BLaER1 (cell line): ENCODE results near the gene CEACAM8.
"Not testable (repeated sequence)": the region's sequence is repeated elsewhere in the genome, so short reads cannot be mapped to it uniquely, and the experiment has no call there.

Experiments used
- H3K27ac ChIP-seq: shearing (Covaris generic); formaldehyde crosslinking; 2 replicates; pipeline ENCODE4 v1.8.1; 2022
- H3K27me3 ChIP-seq: shearing (Covaris generic); formaldehyde crosslinking; 2 replicates; pipeline ENCODE4 v1.8.1; 2022
- H3K36me3 ChIP-seq: shearing (Covaris generic); formaldehyde crosslinking; 2 replicates; pipeline ENCODE4 v1.8.1; 2022
- H3K4me1 ChIP-seq: shearing (Covaris generic); formaldehyde crosslinking; 2 replicates; pipeline ENCODE4 v1.8.1; 2022
- H3K4me2 ChIP-seq: shearing (Covaris generic); formaldehyde crosslinking; 2 replicates; pipeline ENCODE4 v1.8.1; 2022
- H3K4me3 ChIP-seq: shearing (Covaris generic); formaldehyde crosslinking; 2 replicates; pipeline ENCODE4 v1.8.1; 2022
- H3K9ac ChIP-seq: shearing (Covaris generic); formaldehyde crosslinking; 2 replicates; pipeline ENCODE4 v1.8.1; 2022
- H3K9me3 ChIP-seq: shearing (Covaris generic); formaldehyde crosslinking; 2 replicates; pipeline ENCODE4 v1.8.1; 2022
- H4K20me1 ChIP-seq: shearing (Covaris generic); formaldehyde crosslinking; 2 replicates; pipeline ENCODE4 v1.8.1; 2022
- Cebpa-rat ChIP-seq: shearing (Covaris generic); IDR thresholded peaks from 2 replicates; pipeline ENCODE4 v1.8.1; 2022

Gene CEACAM8

GRCh38 chr19:42555801-42556200, 38.9 kb downstream of the CEACAM8 start:
- peaks cover 40% of the 10 kb centered on the region for H3K4me1 ChIP-seq
- H3K27ac ChIP-seq = no peak overlapping the region
- H3K9ac ChIP-seq = no peak overlapping the region

GRCh38 chr19:42555317-42555716, 39.4 kb downstream of the CEACAM8 start:
- no peak for TF ChIP-seq Cebpa-rat

More at GRCh38 chr19:42555801-42556200, 38.9 kb downstream of the CEACAM8 start:
- no peak for TF ChIP-seq Cebpa-rat
- H3K4me2 ChIP-seq = peak overlapping the region; percentile 75
- H4K20me1 ChIP-seq = peaks cover 77% of the 10 kb centered on the region
- peaks cover 88% of the 10 kb centered on the region for H3K27me3 ChIP-seq
- H3K9me3 ChIP-seq = peaks cover 14% of the 10 kb centered on the region
- no peak overlapping the region for H3K4me3 ChIP-seq
- no peaks in the 10 kb centered on the region for H3K36me3 ChIP-seq

GRCh38 chr19:42554046-42554575, 40.6 kb downstream of the CEACAM8 start:
- TF ChIP-seq Cebpa-rat = no peak
- H3K9ac ChIP-seq = no peak overlapping the region
- peaks cover 40% of the 10 kb centered on the region for H3K4me1 ChIP-seq
- peaks cover 93% of the 10 kb centered on the region for H3K27me3 ChIP-seq
- H3K36me3 ChIP-seq = no peaks in the 10 kb centered on the region
- H4K20me1 ChIP-seq = peaks cover 67% of the 10 kb centered on the region
- peak overlapping the region; percentile 63 for H3K4me2 ChIP-seq
- no peak overlapping the region for H3K27ac ChIP-seq
- no peak overlapping the region for H3K4me3 ChIP-seq
- H3K9me3 ChIP-seq = peaks cover 31% of the 10 kb centered on the region

More at GRCh38 chr19:42555317-42555716, 39.4 kb downstream of the CEACAM8 start:
- Histone ChIP-seq H4K20me1 (peaks cover 74% of the 10 kb centered on the region), H3K36me3 (no peaks in the 10 kb centered on the region), H3K4me2 (peak overlapping the region; percentile 75), H3K27me3 (peaks cover 90% of the 10 kb centered on the region), H3K9ac (no peak overlapping the region), H3K9me3 (peaks cover 18% of the 10 kb centered on the region), H3K4me1 (peaks cover 40% of the 10 kb centered on the region), H3K27ac (no peak overlapping the region), H3K4me3 (no peak overlapping the region)

GRCh38 chr19:42553292-42554045, 41.3 kb downstream of the CEACAM8 start:
- Histone ChIP-seq H3K9ac (no peak overlapping the region), H3K36me3 (no peaks in the 10 kb centered on the region), H3K9me3 (peaks cover 36% of the 10 kb centered on the region), H3K27ac (no peak overlapping the region), H3K27me3 (peaks cover 92% of the 10 kb centered on the region), H4K20me1 (peaks cover 67% of the 10 kb centered on the region), H3K4me1 (peaks cover 40% of the 10 kb centered on the region), H3K4me3 (no peak overlapping the region), H3K4me2 (peak overlapping the region; percentile 63)
- TF ChIP-seq Cebpa-rat = no peak

- H4K20me1 ChIP-seq = peaks cover 61% of the 10 kb centered on the region
- H3K4me3 ChIP-seq = no peak overlapping the region
- H3K36me3 ChIP-seq = no peaks in the 10 kb centered on the region
- TF ChIP-seq Cebpa-rat = no peak
- H3K4me1 ChIP-seq = peaks cover 40% of the 10 kb centered on the region
- H3K9ac ChIP-seq = no peak overlapping the region
- H3K4me2 ChIP-seq = peak overlapping the region; percentile 63
- H3K27me3 ChIP-seq = peaks cover 94% of the 10 kb centered on the region
- H3K9me3 ChIP-seq = peaks cover 46% of the 10 kb centered on the region
- no peak overlapping the region for H3K27ac ChIP-seq
Measured at GRCh38 chr19:42552086-42553065, 42.3 kb downstream of the CEACAM8 start.

GRCh38 chr19:42550521-42550920, 44.2 kb downstream of the CEACAM8 start:
- not testable (repeated sequence) for H3K27ac ChIP-seq, H3K9ac ChIP-seq, H3K4me2 ChIP-seq, H3K36me3 ChIP-seq, H3K4me3 ChIP-seq
- H3K4me1 ChIP-seq = peaks cover 30% of the 10 kb centered on the region
- H3K9me3 ChIP-seq = peaks cover 46% of the 10 kb centered on the region
- H3K27me3 ChIP-seq = peaks cover 84% of the 10 kb centered on the region
- H4K20me1 ChIP-seq = peaks cover 43% of the 10 kb centered on the region

- H3K4me2 ChIP-seq, H3K36me3 ChIP-seq, H3K9ac ChIP-seq, H3K27ac ChIP-seq, H3K4me3 ChIP-seq: not testable (repeated sequence)
- Histone ChIP-seq H3K27me3 (peaks cover 69% of the 10 kb centered on the region), H3K9me3 (peaks cover 46% of the 10 kb centered on the region), H3K4me1 (peaks cover 16% of the 10 kb centered on the region), H4K20me1 (peaks cover 28% of the 10 kb centered on the region)
Measured at GRCh38 chr19:42549067-42549466, 45.7 kb downstream of the CEACAM8 start.

GRCh38 chr19:42548552-42548951, 46.2 kb downstream of the CEACAM8 start:
- Histone ChIP-seq H3K36me3 (no peaks in the 10 kb centered on the region), H3K9me3 (peaks cover 46% of the 10 kb centered on the region), H3K4me1 (peaks cover 11% of the 10 kb centered on the region), H3K4me2 (no peak overlapping the region), H3K4me3 (no peak overlapping the region), H3K27me3 (peaks cover 64% of the 10 kb centered on the region), H4K20me1 (peaks cover 25% of the 10 kb centered on the region), H3K9ac (no peak overlapping the region), H3K27ac (no peak overlapping the region)
- no peak for TF ChIP-seq Cebpa-rat

GRCh38 chr19:42547929-42548328, 46.8 kb downstream of the CEACAM8 start:
- Histone ChIP-seq H3K9me3 (peaks cover 46% of the 10 kb centered on the region), H4K20me1 (peaks cover 25% of the 10 kb centered on the region), H3K36me3 (no peaks in the 10 kb centered on the region), H3K9ac (no peak overlapping the region), H3K27ac (no peak overlapping the region), H3K4me2 (no peak overlapping the region), H3K27me3 (peaks cover 62% of the 10 kb centered on the region), H3K4me3 (no peak overlapping the region), H3K4me1 (peaks cover 4% of the 10 kb centered on the region)
- no peak for TF ChIP-seq Cebpa-rat
